ENCODE data around the gene MGRN1.

DNA sequence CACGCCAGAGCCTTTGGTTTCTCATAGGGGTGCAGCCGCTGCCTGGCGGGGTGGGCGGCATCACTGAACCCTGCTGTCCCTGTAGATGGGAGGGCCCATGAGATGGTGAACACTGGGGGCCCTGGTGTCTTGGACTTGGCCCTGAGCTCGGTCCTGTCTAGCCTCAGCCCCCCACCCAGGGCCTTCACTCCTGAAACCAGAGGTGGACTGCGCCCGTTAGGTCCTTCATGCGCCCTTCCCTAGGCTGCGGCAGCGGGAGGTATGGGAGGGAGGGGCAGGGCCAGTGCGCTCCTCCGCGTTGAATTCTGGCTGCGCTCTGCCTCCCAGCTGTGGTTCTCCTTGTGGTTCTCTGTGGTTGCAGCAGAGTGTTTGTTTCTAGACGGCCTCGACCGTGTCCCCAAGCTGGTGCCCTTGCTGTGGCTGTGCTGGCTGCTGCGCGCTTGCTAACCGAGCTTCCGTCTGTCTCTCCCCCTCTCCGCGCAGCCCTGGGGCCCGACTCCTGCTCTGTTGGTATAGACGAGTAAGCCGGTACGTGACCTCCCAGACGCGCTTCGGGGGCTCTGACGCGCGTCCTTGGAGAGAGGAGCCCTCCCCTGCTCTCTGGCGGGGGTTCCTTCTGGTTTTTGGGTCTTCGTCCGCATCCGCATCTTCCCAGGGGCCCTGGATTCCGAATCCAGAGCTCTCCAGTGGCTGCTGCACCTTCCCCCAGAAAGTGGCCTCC is 61.3 kb downstream of the MGRN1 start:
- TF ChIP-seq, protein P1, sequence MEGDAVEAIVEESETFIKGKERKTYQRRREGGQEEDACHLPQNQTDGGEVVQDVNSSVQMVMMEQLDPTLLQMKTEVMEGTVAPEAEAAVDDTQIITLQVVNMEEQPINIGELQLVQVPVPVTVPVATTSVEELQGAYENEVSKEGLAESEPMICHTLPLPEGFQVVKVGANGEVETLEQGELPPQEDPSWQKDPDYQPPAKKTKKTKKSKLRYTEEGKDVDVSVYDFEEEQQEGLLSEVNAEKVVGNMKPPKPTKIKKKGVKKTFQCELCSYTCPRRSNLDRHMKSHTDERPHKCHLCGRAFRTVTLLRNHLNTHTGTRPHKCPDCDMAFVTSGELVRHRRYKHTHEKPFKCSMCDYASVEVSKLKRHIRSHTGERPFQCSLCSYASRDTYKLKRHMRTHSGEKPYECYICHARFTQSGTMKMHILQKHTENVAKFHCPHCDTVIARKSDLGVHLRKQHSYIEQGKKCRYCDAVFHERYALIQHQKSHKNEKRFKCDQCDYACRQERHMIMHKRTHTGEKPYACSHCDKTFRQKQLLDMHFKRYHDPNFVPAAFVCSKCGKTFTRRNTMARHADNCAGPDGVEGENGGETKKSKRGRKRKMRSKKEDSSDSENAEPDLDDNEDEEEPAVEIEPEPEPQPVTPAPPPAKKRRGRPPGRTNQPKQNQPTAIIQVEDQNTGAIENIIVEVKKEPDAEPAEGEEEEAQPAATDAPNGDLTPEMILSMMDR (IDR thresholded peaks at IDR 0.05), result no peak
- TF ChIP-seq EP300 (IDR thresholded peaks at IDR 0.05; ENCODE audit: low read depth) (no peak), POLR2A (IDR thresholded peaks at IDR 0.05) (no peak)
